HFFc6 (cell line): ENCODE data around the gene TUFM. TPM values are rescaled to one million over a fixed set of nuclear protein-coding genes. Genes with fewer than 3 reads are reported as not detected.

Experiments
- DNase-seq: peaks from one replicate; pipeline ENCODE4 v3.0.0-alpha.2; 2018
- H3K27ac Mint-ChIP-seq: 2 replicates; pipeline ENCODE4 v1.8.0; 2020; ENCODE audit warnings: mild to moderate bottlenecking, mixed read lengths
- H3K27me3 Mint-ChIP-seq: 2 replicates; pipeline ENCODE4 v1.8.0; 2021; ENCODE audit warnings: mild to moderate bottlenecking, moderate library complexity, mixed read lengths; ENCODE audit not compliant: insufficient read depth
- H3K36me3 Mint-ChIP-seq: 2 replicates; pipeline ENCODE4 v1.8.0; 2021; ENCODE audit warnings: low read depth, mixed read lengths
- H3K4me1 Mint-ChIP-seq: 2 replicates; pipeline ENCODE4 v1.8.0; 2020; ENCODE audit warnings: low read depth, mixed read lengths
- H3K4me3 Mint-ChIP-seq: 2 replicates; pipeline ENCODE4 v1.8.0; 2020; ENCODE audit warnings: mild to moderate bottlenecking, moderate library complexity, mixed read lengths
- H3K9me3 Mint-ChIP-seq: 2 replicates; pipeline ENCODE4 v1.8.0; 2020; ENCODE audit warnings: mild to moderate bottlenecking, mixed read lengths
- total RNA-seq, 6 experiments: library from RNA; stranded (reverse); fragmentation: NEBNext Ultra II Directional; extraction: Animal tissue kit (Norgen Biotek cat#: 25700); gene quantifications; 2 replicates in 1 of 6; 3 replicates in 5 of 6; pipeline ENCODE4 v1.2.3, GENCODE V29; 2021
- TF ChIP-seq, protein P1 (sequence below): fragments of 200-600 bp; sonication (generic); IDR thresholded peaks from 2 replicates; pipeline ENCODE4 v1.5.0; 2021; ENCODE audit warnings: antibody characterized with exemption, mild to moderate bottlenecking

The TUFM gene
- total RNA-seq, 6 experiments from 2014 or later: 140 to 194 (median 158) TPM

DNA sequence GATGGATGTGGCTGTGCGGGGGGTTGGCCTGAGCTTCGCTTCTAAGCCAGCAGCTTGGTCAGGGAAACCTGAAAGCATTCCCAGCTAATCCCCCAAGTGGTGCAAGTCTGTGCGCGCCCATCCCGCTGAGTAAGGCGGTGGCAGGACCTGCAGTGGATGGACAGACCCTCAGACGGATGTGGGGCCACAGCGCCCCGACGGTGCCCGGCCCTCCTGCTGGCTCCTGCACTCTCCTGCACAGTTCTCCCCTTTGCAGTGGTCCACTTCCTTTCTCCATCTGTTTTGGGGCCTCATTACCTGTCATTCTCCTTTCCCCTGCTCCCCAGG lies 34.4 kb upstream of the TUFM start:
- TF ChIP-seq, protein P1, sequence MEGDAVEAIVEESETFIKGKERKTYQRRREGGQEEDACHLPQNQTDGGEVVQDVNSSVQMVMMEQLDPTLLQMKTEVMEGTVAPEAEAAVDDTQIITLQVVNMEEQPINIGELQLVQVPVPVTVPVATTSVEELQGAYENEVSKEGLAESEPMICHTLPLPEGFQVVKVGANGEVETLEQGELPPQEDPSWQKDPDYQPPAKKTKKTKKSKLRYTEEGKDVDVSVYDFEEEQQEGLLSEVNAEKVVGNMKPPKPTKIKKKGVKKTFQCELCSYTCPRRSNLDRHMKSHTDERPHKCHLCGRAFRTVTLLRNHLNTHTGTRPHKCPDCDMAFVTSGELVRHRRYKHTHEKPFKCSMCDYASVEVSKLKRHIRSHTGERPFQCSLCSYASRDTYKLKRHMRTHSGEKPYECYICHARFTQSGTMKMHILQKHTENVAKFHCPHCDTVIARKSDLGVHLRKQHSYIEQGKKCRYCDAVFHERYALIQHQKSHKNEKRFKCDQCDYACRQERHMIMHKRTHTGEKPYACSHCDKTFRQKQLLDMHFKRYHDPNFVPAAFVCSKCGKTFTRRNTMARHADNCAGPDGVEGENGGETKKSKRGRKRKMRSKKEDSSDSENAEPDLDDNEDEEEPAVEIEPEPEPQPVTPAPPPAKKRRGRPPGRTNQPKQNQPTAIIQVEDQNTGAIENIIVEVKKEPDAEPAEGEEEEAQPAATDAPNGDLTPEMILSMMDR: no peak

GRCh38 chr16:28879841-28880588 lies 33.9 kb upstream of the TUFM start:
- no peaks in the 10 kb centered on the region; the same call in 1 of the 2 replicates for H3K36me3 Mint-ChIP-seq
- peak; percentile 78 for DNase-seq
- H3K27ac Mint-ChIP-seq: no peak overlapping the region
- peaks cover 10% of the 10 kb centered on the region for H3K27me3 Mint-ChIP-seq
- H3K4me3 Mint-ChIP-seq: peak overlapping the region; percentile 94
- TF ChIP-seq, protein P1: peak; percentile 37; the same call in 1 of the 2 replicates
- H3K4me1 Mint-ChIP-seq: peaks cover 18% of the 10 kb centered on the region
- H3K9me3 Mint-ChIP-seq: no peaks in the 10 kb centered on the region; the same call in 1 of the 2 replicates

More for the DNA sequence above, 34.4 kb upstream of the TUFM start:
- Mint-ChIP-seq H3K36me3 (no peaks in the 10 kb centered on the region; the same call in 1 of the 2 replicates), H3K4me1 (peaks cover 18% of the 10 kb centered on the region), H3K9me3 (no peaks in the 10 kb centered on the region; the same call in 1 of the 2 replicates), H3K27me3 (peaks cover 10% of the 10 kb centered on the region), H3K4me3 (peak overlapping the region; percentile 24; the same call in 1 of the 2 replicates), H3K27ac (no peak overlapping the region)
- DNase-seq: no peak

DNA sequence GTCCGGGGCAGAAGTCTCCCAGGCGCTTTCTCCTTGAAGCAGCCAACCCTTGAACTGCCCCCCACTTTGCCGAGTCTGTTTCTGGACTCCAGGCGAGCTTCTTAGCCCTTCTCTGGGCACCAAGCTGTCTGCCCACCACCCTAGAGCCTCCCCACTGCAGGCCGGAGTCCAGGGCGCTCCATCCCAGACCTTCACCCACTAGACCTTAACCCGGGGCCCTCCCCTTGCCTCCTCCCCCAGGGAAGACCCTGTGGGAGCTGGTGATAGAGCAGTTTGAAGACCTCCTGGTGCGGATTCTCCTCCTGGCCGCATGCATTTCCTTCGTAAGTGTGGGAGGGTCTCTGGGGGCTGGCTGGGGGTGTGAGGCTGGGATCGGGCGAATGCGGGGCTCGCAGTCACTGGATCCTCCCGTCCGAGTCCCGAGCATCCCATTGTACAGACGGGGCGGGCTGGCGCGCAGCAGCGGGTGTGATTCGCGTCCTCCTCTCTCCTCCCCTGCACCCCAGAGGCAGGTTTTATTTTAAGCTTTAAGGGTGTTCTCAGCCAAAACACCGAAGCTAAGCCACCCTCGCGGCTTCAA lies 33.2 kb upstream of the TUFM start:
- H3K36me3 Mint-ChIP-seq: no peaks in the 10 kb centered on the region; the same call in 1 of the 2 replicates
- H3K4me3 Mint-ChIP-seq: peak overlapping the region; percentile 94
- no peaks in the 10 kb centered on the region; the same call in 1 of the 2 replicates for H3K9me3 Mint-ChIP-seq
- H3K27ac Mint-ChIP-seq: peak overlapping the region; percentile 58
- peak; percentile 10 for DNase-seq
- TF ChIP-seq, protein P1: no peak
- peaks cover 10% of the 10 kb centered on the region for H3K27me3 Mint-ChIP-seq
- peaks cover 18% of the 10 kb centered on the region for H3K4me1 Mint-ChIP-seq

GRCh38 chr16:28878083-28878926 lies 32.2 kb upstream of the TUFM start, which contains the start of gene ATP2A1:
Gene ATP2A1, plus strand, starts transcription at chr16:28878488. Its CDS starts 184 bp downstream, at chr16:28878672.
- peaks cover 18% of the 10 kb centered on the region for H3K4me1 Mint-ChIP-seq
- DNase-seq: no peak
- peaks cover 10% of the 10 kb centered on the region; the same call in 1 of the 2 replicates for H3K27me3 Mint-ChIP-seq
- TF ChIP-seq, protein P1: no peak
- peak within 1 kb of the TSS; percentile 94 for H3K4me3 Mint-ChIP-seq
- peak within 1 kb of the TSS; percentile 58 for H3K27ac Mint-ChIP-seq
- no peaks in the 10 kb centered on the region; the same call in 1 of the 2 replicates for H3K36me3 Mint-ChIP-seq
- H3K9me3 Mint-ChIP-seq: no peaks in the 10 kb centered on the region; the same call in 1 of the 2 replicates

DNA sequence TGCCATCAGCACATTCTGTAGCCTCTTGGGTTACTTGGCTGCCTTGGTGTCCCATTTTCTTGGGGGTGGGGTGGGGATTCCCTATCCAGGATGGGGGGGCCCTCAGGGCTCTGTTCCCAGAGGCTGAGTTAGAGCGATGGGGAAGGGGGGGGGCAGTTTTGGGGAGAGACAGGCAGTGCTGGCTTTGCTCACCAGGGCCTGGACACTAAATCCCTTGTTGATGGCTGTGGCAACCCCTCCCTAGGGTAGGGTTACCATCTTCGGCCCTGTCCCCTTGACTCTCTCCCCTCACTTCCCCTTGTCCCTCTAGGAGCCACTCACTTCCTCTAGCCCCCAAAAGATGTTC lies 31.5 kb upstream of the TUFM start:
- no peaks in the 10 kb centered on the region; the same call in 1 of the 2 replicates for H3K36me3 Mint-ChIP-seq
- no peak for DNase-seq
- H3K9me3 Mint-ChIP-seq: no peaks in the 10 kb centered on the region; the same call in 1 of the 2 replicates
- H3K4me1 Mint-ChIP-seq: peaks cover 18% of the 10 kb centered on the region
- H3K27ac Mint-ChIP-seq: no peak overlapping the region
- peaks cover 10% of the 10 kb centered on the region; the same call in 1 of the 2 replicates for H3K27me3 Mint-ChIP-seq
- H3K4me3 Mint-ChIP-seq: no peak overlapping the region
- TF ChIP-seq, protein P1: no peak
